OCI-LY7 (cell line): ENCODE data around the gene PIEZO2.

Experiments used
- EZH2phosphoT487 ChIP-seq: fragments of 200-600 bp; sonication (generic); IDR thresholded peaks from 2 replicates; pipeline ENCODE4 v1.6.1; 2018; ENCODE audit warnings: low read depth, borderline replicate concordance, mild to moderate bottlenecking, mixed run types, antibody characterized with exemption, low read length, moderate library complexity, mixed read lengths
- TF ChIP-seq, protein P1 (sequence below): fragments of 200-600 bp; sonication (generic); conservative IDR thresholded peaks from 2 replicates; pipeline ENCODE4 v1.5.1; 2014; ENCODE audit warnings: mild to moderate bottlenecking, antibody characterized with exemption, low read length, moderate library complexity, mixed read lengths

DNA sequence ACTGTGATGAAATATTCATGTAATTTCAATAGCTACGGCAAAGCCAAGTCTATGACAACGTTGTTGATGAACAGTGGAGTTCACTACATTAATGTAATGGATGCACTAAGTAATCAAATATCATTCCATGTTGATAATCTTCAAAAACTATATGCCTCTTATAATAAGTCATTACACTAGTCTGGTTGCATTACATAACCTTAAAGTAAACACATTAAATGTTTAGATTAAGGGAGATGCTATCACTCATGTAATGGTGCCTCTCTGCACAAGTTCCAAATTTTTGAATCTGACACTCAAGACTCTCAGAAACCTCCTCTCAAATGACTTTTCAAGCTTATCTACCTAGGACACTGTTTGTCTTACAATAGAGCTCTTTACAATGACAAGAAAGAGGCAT is 35.4 kb downstream of the PIEZO2 start:
- TF ChIP-seq EZH2phosphoT487 = no peak
- TF ChIP-seq, protein P1, sequence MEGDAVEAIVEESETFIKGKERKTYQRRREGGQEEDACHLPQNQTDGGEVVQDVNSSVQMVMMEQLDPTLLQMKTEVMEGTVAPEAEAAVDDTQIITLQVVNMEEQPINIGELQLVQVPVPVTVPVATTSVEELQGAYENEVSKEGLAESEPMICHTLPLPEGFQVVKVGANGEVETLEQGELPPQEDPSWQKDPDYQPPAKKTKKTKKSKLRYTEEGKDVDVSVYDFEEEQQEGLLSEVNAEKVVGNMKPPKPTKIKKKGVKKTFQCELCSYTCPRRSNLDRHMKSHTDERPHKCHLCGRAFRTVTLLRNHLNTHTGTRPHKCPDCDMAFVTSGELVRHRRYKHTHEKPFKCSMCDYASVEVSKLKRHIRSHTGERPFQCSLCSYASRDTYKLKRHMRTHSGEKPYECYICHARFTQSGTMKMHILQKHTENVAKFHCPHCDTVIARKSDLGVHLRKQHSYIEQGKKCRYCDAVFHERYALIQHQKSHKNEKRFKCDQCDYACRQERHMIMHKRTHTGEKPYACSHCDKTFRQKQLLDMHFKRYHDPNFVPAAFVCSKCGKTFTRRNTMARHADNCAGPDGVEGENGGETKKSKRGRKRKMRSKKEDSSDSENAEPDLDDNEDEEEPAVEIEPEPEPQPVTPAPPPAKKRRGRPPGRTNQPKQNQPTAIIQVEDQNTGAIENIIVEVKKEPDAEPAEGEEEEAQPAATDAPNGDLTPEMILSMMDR = no peak
